COLO668 (cell line): ENCODE measurements around the gene RNF123.
"Not testable (repeated sequence)": the region's sequence is repeated elsewhere in the genome, so short reads cannot be mapped to it uniquely, and the experiment has no call there.

Source experiments
- DNase-seq: peaks from one replicate; lab custom pipeline; 2025; ENCODE audit not compliant: unreplicated experiment; lab: John Stamatoyannopoulos, UW

The RNF123 gene

DNA sequence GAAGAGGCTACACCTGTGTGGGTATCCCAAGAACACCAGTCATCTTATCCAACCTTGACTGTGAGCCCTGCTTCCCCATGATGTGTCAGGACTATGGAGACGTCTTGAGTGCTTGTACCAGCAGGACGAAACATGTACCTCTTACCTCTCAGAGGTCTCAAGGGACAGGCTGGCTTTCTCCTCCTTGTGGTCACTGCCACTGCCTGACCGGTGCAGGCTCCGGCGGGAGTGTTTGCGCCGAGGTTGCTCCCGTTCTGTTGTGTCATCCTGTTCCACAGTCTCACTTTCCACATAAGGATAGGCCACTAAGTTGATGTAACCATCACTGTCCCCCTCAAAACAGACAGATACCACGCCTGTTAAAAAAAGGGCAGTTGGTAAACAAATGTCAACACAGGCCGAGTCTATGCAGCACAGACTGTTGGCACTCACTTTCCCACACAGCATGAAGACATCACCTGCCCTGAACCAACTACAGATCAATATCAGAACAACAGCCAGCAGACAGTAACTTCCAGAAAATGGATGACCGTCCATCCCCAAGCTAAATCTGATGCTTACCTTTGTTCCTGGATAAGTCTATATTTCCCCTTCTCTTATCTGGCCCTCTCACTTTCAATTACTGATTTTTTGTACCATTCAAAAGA, 48.8 kb downstream of the RNF123 start:
- DNase-seq, result no peak

DNA sequence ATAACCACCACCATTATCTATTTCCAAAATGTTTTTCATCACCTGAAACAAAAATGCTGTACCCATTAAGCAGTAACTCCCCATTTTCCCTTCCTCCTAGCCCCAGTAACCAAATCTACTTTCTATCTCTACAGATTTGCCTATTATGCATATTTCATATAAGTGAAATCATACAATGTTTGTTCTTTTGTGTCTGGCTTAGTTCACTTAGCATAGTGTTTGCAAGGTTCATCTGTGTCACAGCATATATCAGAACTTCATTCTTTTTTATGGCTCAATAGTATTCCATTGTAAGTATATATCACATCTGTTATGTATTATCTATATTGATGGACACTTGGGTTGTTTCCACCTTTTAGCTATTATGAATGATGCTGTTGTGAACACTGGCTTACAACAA, 51.1 kb downstream of the RNF123 start:
- DNase-seq, result no peak

DNA sequence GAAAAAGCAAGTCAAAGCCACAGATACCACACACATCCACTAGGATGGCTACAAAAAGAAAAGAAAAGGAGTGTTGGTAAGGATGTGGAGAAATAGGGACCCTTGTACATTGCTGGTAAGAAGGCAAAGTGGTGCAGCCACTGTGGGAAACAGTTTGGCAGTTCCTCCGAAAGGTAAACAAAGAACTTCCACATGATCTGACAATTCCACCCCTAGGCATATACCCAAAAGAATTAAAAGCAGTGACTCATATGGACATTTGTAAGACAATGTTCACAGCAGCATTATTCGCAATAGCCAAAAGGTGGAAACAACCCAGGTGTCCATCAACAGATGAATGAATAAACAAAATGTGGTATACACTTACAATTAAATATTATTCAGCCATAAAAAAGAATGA, 56.6 kb downstream of the RNF123 start:
- no peak for DNase-seq

DNA sequence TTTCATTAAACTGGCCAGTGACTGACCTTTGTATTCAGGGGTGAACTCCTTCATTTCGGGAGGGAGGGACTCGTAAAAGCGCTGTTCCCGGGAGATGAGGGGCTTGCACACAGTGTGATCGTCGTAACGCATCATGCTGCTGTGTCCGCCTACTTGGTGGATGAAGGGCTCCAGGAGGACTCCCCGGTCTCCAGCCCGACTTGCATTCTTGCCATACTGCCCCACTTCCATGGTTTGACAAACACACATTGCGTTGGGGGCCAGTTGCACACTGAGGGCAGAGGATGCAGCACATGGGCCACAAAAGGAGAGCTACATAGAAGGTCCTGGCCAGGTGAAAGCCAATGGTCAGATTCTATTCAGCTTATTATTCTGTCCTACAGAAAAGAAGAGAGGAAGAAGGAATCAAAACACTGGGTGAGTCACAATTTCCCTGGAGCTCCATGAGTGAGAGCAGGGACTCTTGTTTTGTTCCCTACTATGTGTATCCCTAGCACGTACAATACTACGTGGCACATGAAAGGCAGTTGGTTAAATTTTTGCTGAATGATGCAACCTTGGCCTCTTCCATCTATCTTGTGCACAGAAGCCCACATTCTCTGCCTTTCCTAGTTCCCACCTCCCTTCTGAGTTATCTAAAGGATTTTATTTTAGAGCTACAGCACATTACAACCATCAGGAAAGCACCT, 58.6 kb downstream of the RNF123 start:
- DNase-seq, result no peak

DNA sequence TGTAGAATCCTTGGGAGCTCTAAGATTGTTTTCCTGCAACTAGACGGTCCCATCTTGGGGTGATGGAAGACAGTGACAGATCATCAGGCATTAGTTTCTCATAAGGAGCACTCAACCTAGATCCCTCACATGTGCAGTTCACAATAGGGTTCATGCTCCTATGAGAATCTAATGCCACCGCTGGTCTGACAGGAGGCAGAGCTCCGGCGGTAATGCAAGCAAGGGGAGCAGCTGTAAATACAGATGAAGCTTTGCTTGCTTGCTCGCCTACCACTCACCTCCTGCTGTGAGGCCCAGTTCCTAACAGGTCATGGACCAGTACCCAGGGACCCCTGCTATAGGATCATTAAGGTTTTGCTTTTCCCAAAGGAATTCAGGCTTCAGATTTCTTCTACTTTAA, 59.5 kb downstream of the RNF123 start:
- not testable (repeated sequence) for DNase-seq

DNA sequence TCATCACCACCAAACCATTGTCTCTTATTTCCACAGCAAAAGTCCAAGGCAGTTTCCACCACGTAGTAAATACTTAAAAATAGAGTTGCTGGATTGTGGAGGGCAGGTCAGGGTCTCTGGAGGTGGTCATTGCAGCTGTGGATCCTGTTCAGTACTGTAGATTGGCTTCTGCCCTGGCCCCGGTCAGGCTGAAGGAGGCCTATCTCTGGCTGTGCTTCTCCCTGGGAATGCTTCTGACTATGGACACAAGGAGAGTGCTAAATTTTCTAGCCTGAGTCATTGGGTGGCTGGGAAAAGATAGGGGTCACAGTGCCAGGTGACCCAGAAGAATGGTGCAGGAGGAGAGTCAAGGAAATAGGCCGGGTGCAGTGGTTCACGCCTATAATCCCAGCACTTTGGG, 60.7 kb downstream of the RNF123 start:
- no peak for DNase-seq

DNA sequence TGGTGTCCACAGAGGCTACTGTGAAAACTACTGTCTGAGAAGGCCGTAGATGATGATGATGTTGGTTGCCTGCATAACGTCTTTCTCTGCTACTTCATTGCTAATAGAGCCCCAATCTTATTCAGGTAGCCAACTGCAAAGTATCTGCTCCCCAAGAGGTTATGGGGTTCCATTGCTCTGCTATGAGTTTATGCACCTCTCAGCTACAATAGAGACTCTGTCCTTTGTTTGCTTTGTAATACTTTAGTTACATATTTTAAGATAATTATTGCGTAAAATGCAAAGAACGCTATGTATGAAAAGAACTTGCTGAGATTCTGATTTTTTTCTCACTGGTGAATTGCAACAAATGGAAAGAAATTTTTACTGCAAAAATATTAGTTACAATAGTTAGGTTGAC, 62.1 kb downstream of the RNF123 start:
- no peak for DNase-seq

DNA sequence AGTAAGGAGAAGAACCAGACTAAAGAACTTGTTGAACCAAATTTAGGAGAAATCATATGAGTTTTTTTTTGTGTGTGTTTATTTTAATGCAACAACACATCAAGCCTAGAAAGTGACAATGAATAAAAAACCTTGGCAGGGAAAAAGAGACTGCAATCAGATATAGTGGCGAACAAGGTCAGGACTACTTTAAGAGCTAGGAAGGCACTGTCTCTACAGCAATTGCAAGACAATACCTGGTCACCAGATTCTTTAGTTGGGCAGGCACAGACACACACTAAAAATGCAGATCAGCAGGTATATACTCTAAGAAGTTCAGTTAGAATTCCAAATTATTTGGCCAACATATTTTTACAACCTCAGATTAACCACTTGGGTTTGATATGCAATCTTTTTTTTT, 65.2 kb downstream of the RNF123 start:
- no peak for DNase-seq

DNA sequence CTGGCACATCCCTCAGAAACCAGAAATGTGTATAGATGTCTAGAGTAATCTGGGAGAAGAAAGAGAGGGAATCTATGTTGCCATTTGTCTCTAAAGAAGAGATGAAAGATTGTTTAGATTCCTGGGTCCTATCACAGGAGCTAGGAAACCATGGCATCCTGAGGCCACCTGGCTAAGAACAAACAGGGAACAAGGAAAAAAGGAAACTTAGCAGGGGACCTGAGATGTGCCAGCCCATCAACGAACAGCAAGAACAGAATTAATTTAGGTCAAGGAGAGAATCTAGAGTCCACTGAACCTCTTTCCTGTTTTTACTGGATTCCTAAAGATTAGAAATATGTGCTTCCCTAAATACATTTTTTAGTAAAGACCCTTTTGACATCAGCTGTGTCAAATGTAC, 66.7 kb downstream of the RNF123 start:
- DNase-seq, result no peak

DNA sequence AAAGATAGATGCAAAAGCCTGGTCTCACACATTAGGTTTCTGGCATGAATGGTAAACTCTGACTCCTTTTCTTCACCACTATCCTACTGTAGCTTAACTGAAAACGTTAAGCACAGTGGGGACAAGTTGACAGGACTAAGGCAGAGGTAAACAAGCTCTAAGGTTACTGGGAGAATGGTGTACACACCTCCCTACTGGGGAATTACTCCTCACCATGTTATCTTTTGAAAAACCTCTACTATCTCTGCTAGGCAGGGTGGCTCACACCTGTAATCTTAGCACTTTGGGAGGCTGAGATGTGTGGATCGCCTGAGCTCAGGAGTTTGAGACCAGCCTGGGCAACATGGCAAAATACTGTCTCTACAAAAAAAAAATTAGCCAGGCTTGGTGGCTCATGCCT, 67.8 kb downstream of the RNF123 start:
- no peak for DNase-seq

DNA sequence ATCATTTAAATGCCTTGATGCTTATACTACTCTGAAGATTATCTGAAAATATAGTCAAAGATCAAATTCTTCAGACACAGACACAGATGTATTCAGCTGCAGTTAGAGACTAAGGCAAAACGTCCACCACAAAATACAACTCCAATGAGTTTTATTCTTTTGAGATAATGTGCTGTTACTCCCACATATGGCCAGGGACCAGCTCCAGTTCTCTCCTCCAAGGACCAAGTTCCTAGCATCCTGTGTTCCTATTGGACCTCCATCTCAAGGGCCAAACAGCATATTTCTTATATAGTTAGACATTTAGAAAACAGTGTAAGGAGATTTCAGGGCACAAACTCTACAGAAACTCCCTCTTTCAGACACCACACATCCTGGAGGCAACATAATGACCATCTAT, 69.9 kb downstream of the RNF123 start:
- no peak for DNase-seq

DNA sequence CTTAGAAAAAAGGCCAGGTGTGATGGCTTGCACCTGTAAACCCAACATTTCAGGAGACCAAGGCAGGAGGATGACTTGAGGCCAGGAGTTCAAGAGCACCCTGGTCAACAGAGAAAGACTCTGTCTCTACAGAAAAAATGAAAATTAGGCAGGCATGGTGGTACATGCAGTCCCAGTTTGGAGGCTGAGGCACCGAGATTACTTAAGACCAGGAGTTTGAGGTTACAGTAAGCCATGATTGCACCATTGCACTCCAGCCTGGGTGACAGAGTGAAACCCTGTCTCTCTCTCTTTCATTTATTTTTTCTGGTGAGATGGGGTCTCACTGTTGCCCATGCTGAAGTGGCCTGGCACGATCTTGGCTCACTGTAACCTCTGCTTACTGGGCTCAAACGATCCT, 72.3 kb downstream of the RNF123 start:
- DNase-seq, result no peak

DNA sequence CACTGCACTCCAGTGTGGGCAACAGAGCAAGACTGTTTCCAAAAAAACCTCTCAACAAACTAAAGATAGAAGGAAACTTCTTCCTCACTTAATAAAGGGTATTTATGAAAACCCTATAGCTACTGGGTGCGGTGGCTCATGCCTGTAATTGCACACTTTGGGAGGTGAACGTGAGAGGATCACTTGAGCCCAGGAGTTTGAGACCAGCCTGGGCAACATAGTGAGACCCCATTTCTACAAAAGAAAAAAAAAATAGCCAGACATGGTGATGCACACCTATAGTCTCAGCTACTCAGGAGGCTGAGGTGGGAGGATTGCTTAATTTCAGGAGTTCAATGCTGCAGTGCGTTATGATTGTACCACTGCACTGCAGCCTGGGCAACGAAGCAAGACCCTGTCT, 74.6 kb downstream of the RNF123 start:
- DNase-seq, result no peak

DNA sequence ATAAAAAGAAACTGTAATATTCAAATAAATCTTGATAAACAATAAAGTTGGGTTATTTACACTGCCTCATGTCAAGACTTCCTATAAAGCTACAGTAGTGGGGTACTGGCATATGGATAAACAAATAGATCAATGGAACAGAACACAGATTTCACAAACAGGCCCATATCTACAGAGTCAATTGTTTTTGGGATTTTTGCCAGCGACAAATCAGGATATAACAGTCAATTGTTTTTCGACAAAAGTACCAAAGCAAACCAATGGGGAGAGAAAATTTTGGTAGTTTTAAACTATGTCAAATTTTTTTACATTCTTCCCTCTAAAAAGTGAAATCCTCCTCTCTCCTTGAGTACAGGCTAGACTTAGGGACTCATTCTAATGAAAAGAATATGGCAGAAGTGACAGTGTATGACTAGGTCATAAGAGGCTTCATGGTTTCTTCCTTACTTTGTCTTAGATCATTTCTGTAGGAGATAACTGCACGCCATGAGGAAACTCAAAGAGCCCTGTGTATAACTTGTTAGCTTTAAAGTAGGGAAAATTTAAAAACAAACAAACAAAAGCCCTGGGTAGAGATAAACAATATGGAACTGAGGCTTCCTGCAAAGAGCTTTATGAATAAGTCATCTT, 80.0 kb downstream of the RNF123 start:
- DNase-seq, result no peak

DNA sequence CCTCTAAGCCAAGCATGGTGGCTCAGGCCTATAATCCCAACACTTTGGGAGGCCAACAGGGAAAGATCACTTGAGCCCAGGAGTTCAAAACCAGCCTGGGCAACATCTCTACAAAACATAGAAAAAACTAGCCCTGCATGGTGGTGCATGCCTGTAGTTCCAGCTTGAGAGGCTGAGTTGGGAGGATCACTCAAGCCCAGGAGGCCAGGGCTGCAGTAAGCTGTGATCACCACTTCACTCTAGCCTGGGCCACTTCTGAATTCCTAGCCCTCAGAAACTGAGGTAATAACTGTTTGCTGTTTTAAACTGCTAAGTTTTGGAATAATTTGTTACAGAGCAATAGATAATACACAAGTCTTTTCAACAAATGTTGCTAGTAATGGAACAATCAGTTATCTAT, 80.6 kb downstream of the RNF123 start:
- no peak for DNase-seq
